ENCODE data around the gene ADAMTS2.

DNA sequence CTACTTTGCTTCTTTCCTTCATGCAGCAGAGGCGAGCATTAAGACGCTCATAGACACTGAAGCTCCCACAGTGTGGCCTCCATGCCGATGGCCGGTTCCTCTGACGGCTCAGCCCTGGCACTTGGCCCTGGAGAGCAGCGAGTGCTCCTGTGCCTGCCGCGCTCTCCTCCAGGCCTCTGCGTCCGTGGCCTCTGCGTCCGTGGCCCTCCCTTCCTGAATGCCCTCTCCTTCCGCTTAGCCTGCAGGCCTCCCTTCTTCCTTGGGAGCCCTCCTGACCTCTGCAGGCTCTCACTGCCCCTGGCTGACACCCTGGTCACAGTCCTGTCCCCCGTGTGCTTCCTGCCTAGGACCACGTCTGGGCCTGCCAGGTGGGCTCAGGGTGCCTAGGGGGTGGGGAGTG, 192.3 kb downstream of the ADAMTS2 start:
- TF ChIP-seq POLR2AphosphoS5 (IDR thresholded peaks at IDR 0.05; ENCODE audit: borderline replicate concordance, low read depth, low read length), result no peak
- no peak for TF ChIP-seq EZH2 (IDR thresholded peaks at IDR 0.05)
